ENCODE results near the gene PSMF1. TPM values are rescaled to one million over a fixed set of nuclear protein-coding genes. Genes with fewer than 3 reads are reported as not detected.

PSMF1 gene
- total RNA-seq, 4 donors from 2014 or later, result 44.6 to 167 (median 67.8) TPM

DNA sequence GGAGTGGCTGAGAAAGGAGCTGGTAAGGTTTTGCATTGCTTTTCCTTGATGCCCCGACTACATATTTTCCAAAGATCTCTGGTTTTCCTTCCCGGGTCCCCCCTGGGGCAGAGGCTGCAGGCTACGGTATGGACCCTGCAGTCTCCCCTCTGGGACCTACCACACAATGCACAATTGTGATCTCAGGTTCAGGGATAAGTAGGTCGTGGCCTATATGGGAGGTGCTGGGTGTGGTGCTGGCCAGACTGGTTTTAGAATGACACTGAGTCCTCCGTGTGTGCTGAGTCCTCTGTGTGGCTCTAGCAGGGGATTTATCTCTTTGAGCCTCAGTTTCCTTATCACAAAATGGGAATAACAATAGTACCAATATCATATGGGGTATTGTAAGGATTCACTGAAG, 85.2 kb downstream of the PSMF1 start:
- Histone ChIP-seq H3K4me1 (peaks cover 0 to 15% (median 0%) of the 10 kb centered on the region in 4 donors), H3K27ac (no peak overlapping the region)
- TF ChIP-seq CTCF (IDR thresholded peaks at IDR 0.05) (no peak), POLR2A (IDR thresholded peaks at IDR 0.05) (no peak)

DNA sequence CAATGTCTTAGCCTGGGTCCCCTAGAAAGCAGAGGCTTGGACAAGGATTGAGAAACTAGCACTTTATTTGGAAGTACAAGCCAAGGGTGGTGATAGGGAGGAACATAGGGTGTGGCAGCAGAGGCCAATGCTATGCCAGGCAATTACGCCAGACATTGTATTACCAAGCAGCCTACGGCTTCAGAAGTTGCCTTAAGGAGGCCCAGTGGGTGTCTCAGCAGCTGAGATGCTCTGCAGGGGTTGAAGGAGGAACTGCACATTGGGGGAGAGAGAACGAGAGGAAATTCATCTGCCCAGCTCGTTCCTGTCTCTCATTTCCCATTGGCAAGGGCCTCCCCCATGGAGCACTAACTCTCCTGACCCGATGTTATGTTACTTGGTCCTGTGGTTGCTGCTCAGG, 85.7 kb downstream of the PSMF1 start:
- H3K4me3 ChIP-seq, result no peak overlapping the region
- DNase-seq, result no peak
- no peak overlapping the region for H3K27ac ChIP-seq
- no peaks in the 10 kb centered on the region for H3K9me3 ChIP-seq
- peaks cover 0 to 15% (median 0%) of the 10 kb centered on the region in 4 donors for H3K4me1 ChIP-seq
- H3K27me3 ChIP-seq, result no peaks in the 10 kb centered on the region
- TF ChIP-seq CTCF (IDR thresholded peaks at IDR 0.05) (no peak), POLR2A (IDR thresholded peaks at IDR 0.05) (no peak)
- no peaks in the 10 kb centered on the region for H3K36me3 ChIP-seq

More for the DNA sequence above, 85.2 kb downstream of the PSMF1 start:
- no peaks in the 10 kb centered on the region for H3K9me3 ChIP-seq
- no peaks in the 10 kb centered on the region for H3K27me3 ChIP-seq
- no peak for DNase-seq
- H3K36me3 ChIP-seq, result no peaks in the 10 kb centered on the region
- no peak overlapping the region for H3K4me3 ChIP-seq

DNA sequence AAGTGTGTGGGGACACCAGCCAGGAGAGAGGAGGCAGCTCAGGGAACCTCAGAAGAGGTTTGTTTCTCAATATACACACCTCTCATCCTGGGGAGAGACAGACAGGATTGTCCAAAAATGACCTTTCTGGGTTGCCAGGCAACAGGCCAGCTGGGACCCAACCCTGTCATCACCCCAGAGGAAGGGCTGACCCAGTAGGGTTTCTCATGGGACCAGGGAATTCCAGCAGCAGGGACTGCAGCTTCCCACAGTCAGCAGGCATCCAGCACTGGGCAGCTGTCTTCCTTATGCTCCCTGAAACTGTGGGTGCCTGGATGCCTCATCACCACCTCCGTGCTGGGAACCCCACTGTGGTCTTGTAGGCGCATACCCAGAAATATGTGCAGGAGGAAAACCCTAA, 86.2 kb downstream of the PSMF1 start:
- Histone ChIP-seq H3K27ac (no peak overlapping the region), H3K9me3 (no peaks in the 10 kb centered on the region), H3K27me3 (no peaks in the 10 kb centered on the region)

DNA sequence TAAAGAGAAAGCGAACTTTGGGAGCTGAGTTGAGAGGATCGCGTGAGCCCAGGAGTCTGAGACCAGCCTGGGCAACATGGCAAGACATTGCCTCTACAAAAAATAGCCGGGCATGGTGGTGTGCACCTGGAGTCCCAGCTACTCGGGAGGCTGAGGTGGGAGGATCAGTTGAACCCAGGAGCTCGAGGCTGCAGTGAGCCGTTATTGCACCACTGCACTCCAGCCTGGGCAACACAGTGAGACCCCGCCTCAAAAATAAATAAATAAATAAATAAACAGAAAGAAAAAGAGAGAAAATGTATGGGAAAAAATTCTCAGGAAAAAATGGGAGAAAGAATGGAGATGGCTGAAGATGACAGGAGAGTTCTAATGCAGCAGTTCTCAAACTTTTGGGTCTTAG, 87.4 kb downstream of the PSMF1 start:
- no peak overlapping the region for H3K27ac ChIP-seq
- DNase-seq, result no peak
- H3K36me3 ChIP-seq, result no peaks in the 10 kb centered on the region
- H3K4me1 ChIP-seq, result peaks cover 0 to 15% (median 0%) of the 10 kb centered on the region in 4 donors
- no peaks in the 10 kb centered on the region for H3K9me3 ChIP-seq
- no peaks in the 10 kb centered on the region for H3K27me3 ChIP-seq
- H3K4me3 ChIP-seq, result no peak overlapping the region
- TF ChIP-seq CTCF (IDR thresholded peaks at IDR 0.05) (no peak), POLR2A (IDR thresholded peaks at IDR 0.05) (no peak)

More for the DNA sequence above, 86.2 kb downstream of the PSMF1 start:
- peaks cover 0 to 15% (median 0%) of the 10 kb centered on the region in 4 donors for H3K4me1 ChIP-seq
- no peak for TF ChIP-seq CTCF (IDR thresholded peaks at IDR 0.05)
- TF ChIP-seq POLR2A (IDR thresholded peaks at IDR 0.05), result no peak
- no peak overlapping the region for H3K4me3 ChIP-seq
- H3K36me3 ChIP-seq, result no peaks in the 10 kb centered on the region
- DNase-seq, result no peak

DNA sequence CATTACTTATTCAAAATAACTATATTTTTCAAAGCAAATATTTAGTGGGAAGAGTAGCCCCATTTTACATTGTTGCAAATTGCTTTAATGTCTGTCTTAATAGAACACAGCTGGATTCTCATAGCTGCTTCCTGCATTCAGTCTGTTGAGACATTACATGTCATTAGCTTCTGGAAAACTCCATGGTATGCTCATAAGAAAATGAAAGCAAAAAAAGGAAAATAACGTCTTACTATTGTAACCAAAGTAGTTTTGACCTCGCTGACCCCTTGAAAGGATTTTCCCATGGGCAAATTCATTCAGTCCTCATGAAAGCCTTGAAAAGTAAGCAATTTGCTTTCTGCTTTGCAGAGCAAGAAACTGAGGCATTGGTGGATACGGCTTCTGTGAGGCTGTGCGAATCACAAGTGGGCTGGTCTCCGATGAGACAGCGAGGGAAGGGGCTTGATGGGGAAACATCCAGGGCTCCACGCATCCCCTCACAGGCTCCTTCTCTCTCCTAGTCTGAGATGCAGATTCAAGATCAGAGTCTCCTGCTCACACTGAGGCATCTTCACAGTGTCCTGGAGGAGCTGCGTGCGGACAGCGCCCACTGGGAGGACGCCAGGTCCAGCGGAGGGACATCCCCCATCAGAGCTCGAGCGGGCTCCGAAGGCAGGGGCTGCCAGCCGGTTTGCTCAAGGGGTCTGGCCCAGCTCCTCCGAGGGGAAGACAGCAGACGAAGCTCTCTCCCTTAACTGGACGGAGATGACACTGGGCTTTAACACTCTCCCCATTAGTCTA, 88.2 kb downstream of the PSMF1 start:
- no peak for DNase-seq
- Histone ChIP-seq H3K36me3 (no peaks in the 10 kb centered on the region), H3K27ac (no peak overlapping the region), H3K4me1 (peaks cover 0 to 15% (median 0%) of the 10 kb centered on the region in 4 donors), H3K9me3 (no peaks in the 10 kb centered on the region), H3K27me3 (no peaks in the 10 kb centered on the region), H3K4me3 (no peak overlapping the region)
- TF ChIP-seq POLR2A (IDR thresholded peaks at IDR 0.05) (no peak), CTCF (IDR thresholded peaks at IDR 0.05) (no peak)

Data from Peyer's patch (tissue), 4 donors.